ENCODE data around the gene TRIM28.
"Not testable (repeated sequence)": the region's sequence is repeated elsewhere in the genome, so short reads cannot be mapped to it uniquely, and the experiment has no call there.

Gene TRIM28

GRCh38 chr19:58543826-58544590 lies at the start of gene TRIM28:
TRIM28 (plus strand) TSS chr19:58544064; CDS start chr19:58544758, 694 bp downstream.
- peak; percentile 99 for DNase-seq (ENCODE audit: low spot score)

- DNase-seq (ENCODE audit: low spot score) = no peak
Measured at GRCh38 chr19:58497634-58498170, 46.2 kb upstream of the TRIM28 start.

GRCh38 chr19:58498316-58499020 lies 45.4 kb upstream of the TRIM28 start:
- DNase-seq (ENCODE audit: low spot score) = no peak

GRCh38 chr19:58499021-58499927 lies 44.6 kb upstream of the TRIM28 start:
- peak; percentile 99 for DNase-seq (ENCODE audit: low spot score)

- DNase-seq (ENCODE audit: low spot score) = no peak
Measured at GRCh38 chr19:58500242-58500641, 43.6 kb upstream of the TRIM28 start.

GRCh38 chr19:58507602-58508223 lies 36.2 kb upstream of the TRIM28 start:
- not testable (repeated sequence) for DNase-seq (ENCODE audit: low spot score)

- DNase-seq (ENCODE audit: low spot score) = no peak
Measured at GRCh38 chr19:58509731-58510083, 34.2 kb upstream of the TRIM28 start.

GRCh38 chr19:58510084-58510862 lies 33.6 kb upstream of the TRIM28 start:
- DNase-seq (ENCODE audit: low spot score) = no peak

- DNase-seq (ENCODE audit: low spot score) = no peak
Measured at GRCh38 chr19:58511353-58512208, 32.3 kb upstream of the TRIM28 start, which contains the start of gene SLC27A5. SLC27A5 (minus strand) TSS chr19:58511992; CDS start chr19:58511955, 37 bp downstream.

- no peak for DNase-seq (ENCODE audit: low spot score)
Measured at GRCh38 chr19:58513213-58513693, 30.6 kb upstream of the TRIM28 start.

GRCh38 chr19:58513694-58514563 lies 29.9 kb upstream of the TRIM28 start:
- peak; percentile 90 for DNase-seq (ENCODE audit: low spot score)

GRCh38 chr19:58514564-58515022 lies 29.3 kb upstream of the TRIM28 start:
- DNase-seq (ENCODE audit: low spot score) = no peak

- no peak for DNase-seq (ENCODE audit: low spot score)
Measured at GRCh38 chr19:58515259-58515658, 28.6 kb upstream of the TRIM28 start.

GRCh38 chr19:58516246-58516836 lies 27.5 kb upstream of the TRIM28 start:
- DNase-seq (ENCODE audit: low spot score) = no peak

- no peak for DNase-seq (ENCODE audit: low spot score)
Measured at GRCh38 chr19:58516964-58517833, 26.7 kb upstream of the TRIM28 start.

- DNase-seq (ENCODE audit: low spot score) = no peak
Measured at GRCh38 chr19:58518256-58519086, 25.4 kb upstream of the TRIM28 start.
